GM18867 (cell line): ENCODE data around the gene RAC2.

Experiments
- ATAC-seq: cut with Tn5 transposase; IDR thresholded peaks from one replicate; pipeline ENCODE4 v1.9.1; 2021; ENCODE audit warnings: mild to moderate bottlenecking, moderate library complexity; ENCODE audit not compliant: unreplicated experiment

Gene RAC2

GRCh38 chr22:37222440-37222971, 21.6 kb downstream of the RAC2 start:
- ATAC-seq: no peak

DNA sequence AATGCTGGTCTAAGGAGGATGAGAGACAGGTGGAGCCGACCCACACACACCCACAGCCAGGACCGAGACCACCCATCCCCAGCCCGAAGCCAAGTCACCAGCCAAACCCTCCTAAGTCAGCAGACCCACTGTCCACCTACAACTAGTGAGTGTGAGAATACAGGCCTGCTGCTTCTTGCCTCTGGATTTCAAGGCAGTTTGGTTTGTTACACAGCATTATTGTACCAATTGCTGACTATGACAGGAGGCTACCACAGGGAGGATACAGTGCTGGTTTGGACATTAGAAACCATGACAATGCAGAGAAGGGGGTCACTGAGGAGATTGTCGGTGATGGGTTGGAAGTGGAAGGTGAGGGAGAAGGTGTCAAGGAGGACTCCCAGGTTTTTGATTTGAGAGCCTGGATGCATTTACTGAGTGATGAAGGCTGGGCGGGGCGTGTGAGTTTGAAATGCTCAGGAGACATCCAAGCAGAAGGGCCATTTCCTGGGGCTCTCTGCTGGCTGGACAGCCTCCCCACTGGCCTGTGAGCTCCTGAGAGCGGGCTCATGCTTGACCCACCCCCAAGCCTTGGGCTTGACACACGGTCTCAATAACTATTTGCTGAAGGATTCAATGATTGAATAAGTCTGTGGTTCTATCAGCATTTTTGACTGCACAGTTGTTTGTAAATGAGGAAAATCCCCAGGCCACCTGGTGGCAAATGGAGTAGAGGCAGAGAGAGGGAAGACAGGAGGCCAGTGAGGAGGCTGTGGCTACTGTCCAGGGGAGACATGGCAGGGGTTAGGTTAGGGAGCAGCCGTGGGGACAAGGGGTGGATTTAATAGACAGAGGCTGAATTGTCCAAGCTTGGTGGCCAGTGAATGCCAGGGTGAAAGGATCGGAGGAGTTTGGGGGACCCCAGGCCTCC, 22.4 kb downstream of the RAC2 start:
- ATAC-seq: no peak

- ATAC-seq: no peak
Measured at GRCh38 chr22:37220543-37220981, 23.5 kb downstream of the RAC2 start.

DNA sequence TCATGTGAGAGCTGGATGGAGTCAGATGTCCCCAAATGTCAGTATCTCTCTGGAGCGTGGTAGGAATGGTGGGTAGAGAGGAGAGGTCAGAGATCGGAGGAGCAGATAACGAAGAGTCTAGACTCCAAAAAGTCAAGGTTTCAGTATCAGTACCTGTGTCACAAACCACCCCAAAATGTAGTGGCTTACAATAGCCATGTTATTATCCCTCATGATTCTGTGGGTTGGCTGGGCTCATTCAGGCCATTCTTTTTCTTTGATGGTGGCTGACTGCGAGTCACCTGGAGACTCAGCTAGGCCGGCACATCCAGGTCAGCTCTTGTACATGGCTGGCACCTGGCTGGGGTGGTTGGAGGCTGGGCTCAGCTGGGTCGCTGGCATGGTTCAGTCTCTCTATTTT, 24.5 kb downstream of the RAC2 start:
- no peak for ATAC-seq

- ATAC-seq: peak; percentile 76
Measured at GRCh38 chr22:37218771-37219411, 25.2 kb downstream of the RAC2 start.

- no peak for ATAC-seq
Measured at GRCh38 chr22:37218399-37218770, 25.7 kb downstream of the RAC2 start.

DNA sequence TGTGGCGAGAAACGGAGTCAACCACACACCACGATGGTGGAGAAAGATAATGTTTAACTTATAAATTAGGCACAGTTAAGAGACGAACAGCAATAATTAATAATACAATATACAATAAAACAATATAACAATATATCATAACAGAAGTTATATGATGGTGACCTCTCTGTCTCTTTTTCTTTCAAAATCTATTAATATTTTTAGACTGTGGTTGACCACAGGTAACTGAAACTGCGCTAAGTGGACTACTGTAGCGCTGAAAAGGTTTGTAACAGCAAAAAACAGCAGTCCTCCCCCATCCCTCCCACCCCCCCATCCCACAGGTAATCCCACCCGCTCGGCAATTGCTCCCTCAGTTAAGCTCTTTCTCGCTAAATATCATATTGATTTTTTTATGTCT, 28.2 kb downstream of the RAC2 start:
- ATAC-seq: no peak

DNA sequence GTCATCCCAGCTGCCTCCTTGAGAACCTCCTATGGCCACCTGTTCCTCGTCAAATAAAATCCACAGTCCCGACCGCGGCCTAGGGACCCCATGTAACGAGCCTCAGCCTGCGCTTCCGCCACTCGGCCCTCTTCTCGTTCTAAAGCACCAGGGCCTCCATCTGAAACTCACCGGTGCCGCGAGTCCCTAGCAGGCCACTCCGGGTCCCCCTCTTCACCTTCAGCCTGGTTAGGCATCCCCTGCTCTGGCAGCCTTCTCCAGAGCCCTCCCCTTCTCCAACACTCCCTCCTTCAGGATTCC, 29.4 kb downstream of the RAC2 start:
- ATAC-seq: no peak

GRCh38 chr22:37213941-37214730, 29.9 kb downstream of the RAC2 start:
- ATAC-seq: no peak

DNA sequence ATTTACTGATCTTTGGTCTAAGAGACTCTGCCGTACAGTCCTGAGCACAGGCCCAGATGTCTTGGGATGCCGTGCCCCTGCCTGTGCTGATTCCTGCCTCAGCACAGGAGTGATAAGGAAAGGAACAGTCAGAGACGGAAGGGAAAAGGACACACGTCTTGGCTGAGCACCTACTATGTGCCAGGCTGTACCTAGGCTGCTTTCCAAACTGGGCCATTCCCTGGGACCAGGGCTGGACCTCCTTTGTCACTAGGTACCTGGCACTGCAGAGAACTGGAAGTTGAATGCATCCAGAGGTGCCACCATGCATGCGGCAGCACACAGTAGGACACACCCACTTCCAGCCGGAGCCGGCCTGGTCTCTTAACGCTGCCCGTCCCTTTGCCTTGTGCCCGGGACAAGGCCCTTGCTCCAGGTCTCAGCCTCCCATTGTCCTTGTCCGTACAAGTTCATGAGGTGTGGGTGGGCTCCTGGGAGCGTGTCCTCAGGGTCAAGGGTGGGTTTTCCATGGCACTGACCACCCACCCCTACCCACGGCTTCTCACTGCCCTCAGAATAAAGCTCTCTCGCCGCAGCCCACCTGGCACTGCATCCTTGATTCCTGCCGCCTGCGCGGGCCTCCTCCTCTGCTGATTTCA, 30.7 kb downstream of the RAC2 start:
- ATAC-seq: no peak

DNA sequence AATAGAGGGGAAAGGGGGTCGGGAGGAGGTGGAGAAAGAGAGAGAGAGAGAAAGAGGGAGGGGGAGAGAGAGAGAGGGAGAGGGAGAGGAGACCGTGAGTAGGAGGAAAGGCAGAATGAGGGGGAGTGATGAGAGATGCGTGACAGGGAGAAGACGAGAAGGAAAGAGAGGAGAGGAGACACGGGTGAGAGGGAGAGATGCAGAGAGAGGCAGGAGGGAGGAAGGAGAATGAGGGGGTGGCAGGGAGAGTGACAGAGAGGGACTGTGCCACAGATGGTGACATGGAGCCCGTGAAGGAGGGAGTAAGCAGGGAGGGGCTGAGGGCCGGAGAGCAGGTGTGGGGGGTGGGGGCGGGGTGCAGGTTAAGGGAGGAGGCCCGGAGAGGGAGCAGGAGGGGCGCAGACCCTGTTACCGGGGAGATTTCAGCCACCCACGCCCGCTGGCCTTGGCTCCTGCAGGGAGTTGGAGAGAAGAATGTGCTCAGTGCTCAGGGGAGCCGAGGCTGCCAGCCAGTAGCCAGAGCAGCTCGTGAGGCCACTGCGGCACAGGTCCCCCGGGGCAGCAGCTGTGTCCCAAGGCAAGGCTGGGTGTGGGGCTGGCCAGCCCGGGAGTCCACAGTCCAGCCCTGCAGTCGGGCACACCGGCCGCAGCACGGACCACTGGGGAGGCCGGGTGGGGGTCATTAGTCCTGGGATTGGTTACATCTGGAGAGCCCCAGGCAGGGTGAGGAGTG, 31.7 kb downstream of the RAC2 start, which contains the start of gene SSTR3:
Gene SSTR3 (minus strand): TSS at position 304 of the 733 bp plus-strand sequence. CDS start 4,674 bp downstream, outside the sequence.
- ATAC-seq: no peak

DNA sequence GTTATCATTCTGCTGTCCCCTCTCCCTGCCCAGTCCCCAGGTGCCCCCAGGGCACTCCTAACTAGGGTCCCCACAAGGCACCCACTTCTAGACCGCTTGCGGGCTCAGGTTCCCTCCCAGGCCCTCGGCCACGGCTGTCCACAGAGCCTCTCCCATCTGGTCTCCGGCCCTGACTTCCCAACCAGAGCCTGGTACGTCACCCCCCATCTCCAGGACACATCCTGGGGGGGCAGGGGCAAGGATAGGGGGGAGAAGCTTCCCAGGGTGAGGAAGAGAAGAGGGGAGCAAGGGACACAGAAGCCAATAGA, 32.2 kb downstream of the RAC2 start:
- no peak for ATAC-seq

DNA sequence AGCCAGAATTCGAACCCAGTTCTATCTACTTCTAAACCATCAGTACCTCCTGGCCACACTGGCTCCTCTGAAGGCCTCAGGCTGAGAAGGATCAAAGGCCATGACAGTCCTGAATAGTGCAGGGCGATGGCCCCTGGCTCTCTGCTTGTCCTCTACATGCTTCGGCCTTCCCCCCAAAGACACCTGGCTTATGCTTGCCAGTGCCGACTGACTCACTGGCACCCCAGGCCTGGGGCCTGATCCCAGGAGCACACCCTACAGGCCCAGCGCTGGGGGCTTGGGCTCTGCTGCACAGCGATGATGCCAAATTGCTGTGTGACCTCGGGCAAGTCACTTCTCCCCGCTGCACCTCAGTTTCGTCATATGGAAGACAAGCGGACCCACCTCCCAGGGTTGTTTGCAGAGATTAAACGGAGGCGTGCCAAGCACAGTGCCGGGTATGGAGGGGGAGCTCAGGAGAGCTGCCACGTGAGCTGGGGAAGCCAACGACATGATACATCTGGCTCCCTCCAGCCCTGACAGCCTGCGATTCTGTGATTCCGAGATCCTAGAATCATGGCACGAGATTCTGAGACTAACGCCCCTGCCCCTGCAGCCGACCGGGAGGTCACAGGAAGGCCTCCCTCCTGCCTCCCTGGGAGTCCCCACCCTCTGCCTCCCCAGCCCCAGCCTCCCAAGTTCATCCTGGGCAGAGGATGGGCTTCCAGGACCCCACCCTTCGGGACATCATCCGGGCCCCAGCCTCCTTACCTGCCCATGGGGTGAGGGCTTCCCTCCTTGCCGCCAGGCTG, 32.8 kb downstream of the RAC2 start:
- no peak for ATAC-seq

- no peak for ATAC-seq
Measured at GRCh38 chr22:37210041-37210803, 33.8 kb downstream of the RAC2 start.

GRCh38 chr22:37209140-37209845, 34.8 kb downstream of the RAC2 start:
- no peak for ATAC-seq

DNA sequence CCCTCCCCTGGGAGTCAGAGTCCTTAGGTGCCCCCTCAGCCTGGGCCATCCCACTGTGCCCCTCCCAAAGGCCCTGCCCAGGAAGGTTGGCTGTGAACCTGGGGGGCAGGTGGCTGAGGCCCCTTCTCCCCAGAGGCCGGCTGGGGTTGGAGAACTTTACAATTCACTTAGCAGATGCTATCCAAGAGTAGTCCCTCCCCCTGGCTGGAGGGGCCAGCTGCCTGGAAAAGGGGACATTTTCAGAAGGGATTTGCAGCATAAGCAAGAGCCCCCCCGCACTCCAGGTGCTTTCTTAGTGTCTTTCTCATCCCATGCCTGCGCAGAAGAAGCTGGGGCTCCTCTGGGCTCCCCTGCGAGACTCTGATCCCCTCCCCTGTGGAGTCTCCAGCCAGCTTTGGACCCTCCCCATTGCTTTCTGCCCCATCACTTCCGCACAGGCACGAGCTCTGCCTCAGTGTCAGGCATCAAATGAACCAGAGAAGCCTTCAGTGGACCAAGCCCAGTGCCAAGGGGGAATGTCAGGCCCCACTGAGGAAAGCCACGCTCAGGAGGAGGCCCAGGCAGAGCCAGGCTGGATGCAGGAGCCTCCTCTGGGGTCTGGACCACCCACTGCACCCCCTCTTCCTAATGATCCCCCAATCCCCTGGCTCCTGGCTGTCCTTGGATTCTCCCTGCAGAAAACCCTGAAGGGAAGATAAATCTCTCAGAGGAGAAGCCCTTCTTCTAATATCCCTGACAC, 35.5 kb downstream of the RAC2 start:
- ATAC-seq: no peak

GRCh38 chr22:37207981-37208380, 36.1 kb downstream of the RAC2 start:
- ATAC-seq: no peak
